IMR-90 (cell line): ENCODE results near the gene PRM2. TPM values are rescaled to one million over a fixed set of nuclear protein-coding genes. Genes with fewer than 3 reads are reported as not detected.

Experiments
- ATAC-seq: fragments of 200-7000 bp; cut with Tn5 transposase; 2 replicates; pipeline ENCODE4 v1.9.1; 2020; ENCODE audit warnings: low read depth, mild to moderate bottlenecking, moderate library complexity
- BruUV-seq: library from RNA; stranded (reverse); fragments of 400-500 nt; replicated peaks from 2 replicates; lab custom pipeline; 2021; lab: Mats Ljungman, UMichigan
- CTCF ChIA-PET: fragments of 300-600 bp; formaldehyde crosslinking; extraction: SDS; loops from one replicate; lab custom pipeline; 2021; ENCODE audit warnings: antibody characterized with exemption; lab: Yijun Ruan, JAX
- POLR2A ChIA-PET: fragments of 300-600 bp; sonication (Branson Sonifier 250); formaldehyde crosslinking; loops from one replicate; lab custom pipeline; 2022; ENCODE audit warnings: antibody characterized with exemption; ENCODE audit not compliant: unreplicated experiment; lab: Charles Lee
- DNase-seq: peaks from one replicate; pipeline ENCODE4 v3.0.0; 2013
- H2AFZ ChIP-seq: replicated peaks from 2 replicates; pipeline ENCODE3; 2013; ENCODE audit warnings: low read length, mild to moderate bottlenecking; ENCODE audit not compliant: poor library complexity
- H2AK5ac ChIP-seq: 2 replicates; pipeline ENCODE4 v1.6.1; 2013; ENCODE audit warnings: low read depth, low read length, inconsistent platforms
- H2AK9ac ChIP-seq: replicated peaks from 2 replicates; pipeline ENCODE3; 2013; ENCODE audit warnings: mild to moderate bottlenecking, low read depth, low read length, moderate library complexity; ENCODE audit not compliant: poor library complexity
- H2BK120ac ChIP-seq: 2 replicates; pipeline ENCODE4 v1.6.1; 2013; ENCODE audit warnings: low read depth, low read length, inconsistent platforms
- H2BK15ac ChIP-seq: 3 replicates; pipeline ENCODE4 v1.6.1; 2013; ENCODE audit warnings: low read depth, low read length, inconsistent platforms
- H2BK20ac ChIP-seq: 2 replicates; pipeline ENCODE4 v1.6.1; 2013; ENCODE audit warnings: low read depth, mild to moderate bottlenecking, inconsistent platforms, low read length, moderate library complexity
- H2BK5ac ChIP-seq: 2 replicates; pipeline ENCODE4 v1.6.1; 2013; ENCODE audit warnings: mild to moderate bottlenecking, low read depth, low read length, inconsistent platforms; ENCODE audit not compliant: poor library complexity, severe bottlenecking
- H3K14ac ChIP-seq: replicated peaks from 2 replicates; pipeline ENCODE4 v1.6.1; 2013; ENCODE audit warnings: low read depth, low read length, inconsistent platforms
- H3K18ac ChIP-seq: 2 replicates; pipeline ENCODE4 v1.6.1; 2013; ENCODE audit warnings: low read depth, low read length, control low read depth
- H3K23ac ChIP-seq: 2 replicates; pipeline ENCODE4 v1.6.1; 2013; ENCODE audit warnings: low read depth, low read length, inconsistent platforms
- H3K27ac ChIP-seq: 2 replicates; pipeline ENCODE4 v1.5.1; 2013; ENCODE audit warnings: mild to moderate bottlenecking, control low read depth, low read length; ENCODE audit not compliant: insufficient read depth
- H3K27me3 ChIP-seq: 2 replicates; pipeline ENCODE4 v1.6.1; 2013; ENCODE audit warnings: low read length; ENCODE audit not compliant: control insufficient read depth, insufficient read depth
- H3K36me3 ChIP-seq: 2 replicates; pipeline ENCODE4 v1.6.1; 2013; ENCODE audit warnings: low read length, mixed read lengths; ENCODE audit not compliant: control insufficient read depth, insufficient read depth
- H3K4ac ChIP-seq: 2 replicates; pipeline ENCODE4 v1.6.1; 2013; ENCODE audit warnings: low read depth, low read length, inconsistent platforms
- H3K4me1 ChIP-seq: 2 replicates; pipeline ENCODE4 v1.6.1; 2013; ENCODE audit warnings: low read length, mixed read lengths; ENCODE audit not compliant: control insufficient read depth, insufficient read depth
- H3K4me2 ChIP-seq: 2 replicates; pipeline ENCODE4 v1.6.1; 2013; ENCODE audit warnings: low read depth, mild to moderate bottlenecking, control low read depth, low read length, moderate library complexity
- H3K4me3 ChIP-seq: 2 replicates; pipeline ENCODE4 v1.5.1; 2013; ENCODE audit warnings: low read depth, mild to moderate bottlenecking, control low read depth, low read length, moderate library complexity; ENCODE audit not compliant: insufficient read depth
- H3K56ac ChIP-seq: 2 replicates; pipeline ENCODE4 v1.6.1; 2013; ENCODE audit warnings: low read length, inconsistent platforms; ENCODE audit not compliant: insufficient read depth; ENCODE audit errors: extremely low read depth
- H3K79me1 ChIP-seq, 2 experiments: 2 replicates each; pipeline ENCODE4 v1.6.1; 2013; ENCODE audit warnings: low read length in 2 of 2, inconsistent platforms in 1 of 2, low read depth in 1 of 2
- H3K9ac ChIP-seq: 2 replicates; pipeline ENCODE4 v1.6.1; 2013; ENCODE audit warnings: low read depth, low read length, control low read depth
- H3K9me1 ChIP-seq: 2 replicates; pipeline ENCODE4 v1.6.1; 2013; ENCODE audit warnings: low read length, inconsistent platforms; ENCODE audit not compliant: insufficient read depth
- H3K9me3 ChIP-seq: 2 replicates; pipeline ENCODE4 v1.6.1; 2013; ENCODE audit warnings: low read length; ENCODE audit not compliant: control insufficient read depth, insufficient read depth
- H4K20me1 ChIP-seq: 2 replicates; pipeline ENCODE4 v1.6.1; 2013; ENCODE audit warnings: low read length, inconsistent platforms; ENCODE audit not compliant: insufficient read depth
- H4K5ac ChIP-seq: 2 replicates; pipeline ENCODE4 v1.6.1; 2013; ENCODE audit warnings: mild to moderate bottlenecking, low read depth, low read length, control low read depth
- H4K8ac ChIP-seq, 2 experiments: 2 replicates each; pipeline ENCODE4 v1.6.1; 2013; ENCODE audit warnings: low read depth in 2 of 2, low read length in 2 of 2, control low read depth in 1 of 2, inconsistent platforms in 1 of 2
- H4K91ac ChIP-seq: 2 replicates; pipeline ENCODE4 v1.6.1; 2013; ENCODE audit warnings: low read depth, low read length, inconsistent platforms; ENCODE audit not compliant: insufficient read depth
- CEBPB ChIP-seq: IDR thresholded peaks from 2 replicates; pipeline ENCODE4 v1.6.1; 2012; ENCODE audit warnings: low read depth, low read length, improper control_type of control experiment
- CHD1 ChIP-seq: IDR thresholded peaks from 2 replicates; pipeline ENCODE4 v1.6.1; 2012; ENCODE audit warnings: low read depth, low read length, improper control_type of control experiment
- CTCF ChIP-seq: conservative IDR thresholded peaks from 2 replicates; pipeline ENCODE4 v1.5.1; 2012; ENCODE audit warnings: mild to moderate bottlenecking, low read depth, low read length, improper control_type of control experiment
- ELK1 ChIP-seq: fragments of 150-350 bp; IDR thresholded peaks from 2 replicates; pipeline ENCODE4 v1.6.1; 2016; ENCODE audit warnings: low read depth, mild to moderate bottlenecking, low read length, moderate library complexity, borderline replicate concordance
- FOS ChIP-seq: fragments of 150-350 bp; IDR thresholded peaks from 2 replicates; pipeline ENCODE4 v1.6.1; 2016; ENCODE audit warnings: low read depth, low read length
- MAZ ChIP-seq: IDR thresholded peaks from 2 replicates; pipeline ENCODE4 v1.6.1; 2012; ENCODE audit warnings: low read depth, mild to moderate bottlenecking, low read length, improper control_type of control experiment, moderate library complexity, borderline replicate concordance
- NFE2L2 ChIP-seq: fragments of 150-350 bp; IDR thresholded peaks from 2 replicates; pipeline ENCODE4 v1.6.1; 2016; ENCODE audit warnings: low read depth, mild to moderate bottlenecking, low read length
- RCOR1 ChIP-seq: IDR thresholded peaks from 2 replicates; pipeline ENCODE4 v1.6.1; 2012; ENCODE audit warnings: mild to moderate bottlenecking, low read length, improper control_type of control experiment; ENCODE audit not compliant: insufficient replicate concordance
- RFX5 ChIP-seq: IDR thresholded peaks from 2 replicates; pipeline ENCODE4 v1.8.0; 2012; ENCODE audit warnings: low read depth, mild to moderate bottlenecking, low read length, moderate library complexity
- USF2 ChIP-seq: fragments of 150-350 bp; IDR thresholded peaks from 2 replicates; pipeline ENCODE4 v1.6.1; 2017; ENCODE audit warnings: mild to moderate bottlenecking, antibody characterized with exemption, low read length, low read depth
- WGBS, 2 experiments: methylation state at CpG; one replicate each; pipeline versions ENCODE4 v1.1.5 to v1.1.7; 2013; ENCODE audit warnings: missing lambda C conversion rate in 2 of 2; ENCODE audit not compliant: insufficient read length in 1 of 2; ENCODE audit errors: extremely low coverage in 2 of 2; 5-methylcytosine and 5-hydroxymethylcytosine counted together
- dilution Hi-C: fragments of 300-500 bp; cut with HindIII; formaldehyde crosslinking; loops from one replicate; pipeline ENCODE4 v1.14.3; 2018; ENCODE audit warnings: low sequenced_read_pairs; ENCODE audit not compliant: unreplicated experiment
- in situ Hi-C: fragments of 300-500 bp; cut with MboI; formaldehyde crosslinking; loops from 3 replicates; pipeline ENCODE4 v1.14.3; 2019; ENCODE audit warnings: low sequenced_read_pairs, inconsistent platforms, mixed read lengths
- intact Hi-C: fragments of 100-400 bp; cut with micrococcal nuclease; formaldehyde crosslinking; loops from 2 replicates; pipeline ENCODE4 v1.10.0; 2022
- polyA plus RNA-seq, 3 experiments: library from polyadenylated mRNA; depleted of rRNA; stranded (reverse); fragments of >200 nt; gene quantifications; 2 replicates each; pipeline ENCODE4 v1.2.3, GENCODE V29; 2012; ENCODE audit warnings: low replicate concordance in 1 of 3
- total RNA-seq: library from RNA; depleted of rRNA; stranded (reverse); fragments of >200 nt; gene quantifications from 2 replicates; pipeline ENCODE4 v1.2.3, GENCODE V29; 2012

Gene PRM2
- total and polyA plus RNA-seq, 2 of the 4 experiments (the other 2 are of a cell fraction) = not detected

- TF ChIP-seq RFX5 = no peak
Observed at GRCh38 chr16:11241480-11242204, 34.6 kb downstream of the PRM2 start (continued).

GRCh38 chr16:11240636-11241473, 35.4 kb downstream of the PRM2 start:
- Histone ChIP-seq H3K36me3 (no peaks in the 10 kb centered on the region), H3K79me1 (no peaks in the 10 kb centered on the region), H2AFZ (peak overlapping the region; percentile 73), H3K4me3 (no peak overlapping the region), H3K9me1 (no peaks in the 10 kb centered on the region), H3K27ac (no peak overlapping the region), H2AK9ac (peak overlapping the region; percentile 61), H3K18ac (no peak overlapping the region), H4K8ac (no peak overlapping the region), H4K20me1 (no peaks in the 10 kb centered on the region), H3K27me3 (peaks cover 6% of the 10 kb centered on the region), H3K9me3 (no peaks in the 10 kb centered on the region), H3K4ac (no peak overlapping the region), H3K9ac (no peak overlapping the region), H4K91ac (no peak overlapping the region), H2BK15ac (no peak overlapping the region), H2BK5ac (no peak overlapping the region), H3K4me1 (0 out of 2 replicates have a peak, but pooled peaks cover 2% of the 10 kb centered on the region), H3K14ac (no peak overlapping the region), H3K23ac (no peak overlapping the region), H3K56ac (no peak overlapping the region), H2BK20ac (0 out of 2 replicates have a peak overlapping the region, but pooled peaks have one; percentile 14), H2AK5ac (no peak overlapping the region), H2BK120ac (no peak overlapping the region), H4K5ac (no peak overlapping the region), H3K4me2 (no peak overlapping the region; the same call in 1 of the 2 replicates)
- dilution Hi-C loops = no loop called here
- in situ Hi-C loops = no loop called here
- ATAC-seq (no peak), DNase-seq (no peak)
- ChIA-PET POLR2A (no interaction called here), CTCF (no interaction called here)
- BruUV-seq = no TSS peak
- intact Hi-C loops = no loop called here
- 70% methylated on average over 6 of the region's 10 CpGs; no CpG with 5 or more reads in 1 of the 2 experiments for WGBS, 2 experiments
- TF ChIP-seq CEBPB = no peak
- TF ChIP-seq CTCF = no peak
- TF ChIP-seq ELK1 = no peak
- no peak for TF ChIP-seq RFX5
- no peak for TF ChIP-seq FOS
- TF ChIP-seq USF2 = no peak
- TF ChIP-seq NFE2L2 = no peak
- no peak for TF ChIP-seq MAZ
- TF ChIP-seq CHD1 = no peak
- TF ChIP-seq RCOR1 = no peak
